Neural progenitor cell (in vitro differentiated cells): ENCODE data around the gene DAAM2.

Experiments
- EZH2 ChIP-seq: fragments of 200-600 bp; sonication (generic); IDR thresholded peaks from 2 replicates; pipeline ENCODE4 v1.6.1; 2017; ENCODE audit warnings: antibody characterized with exemption, mild to moderate bottlenecking, moderate library complexity
- TF ChIP-seq, protein P1 (sequence below): fragments of 200-600 bp; sonication (generic); IDR thresholded peaks from 2 replicates; pipeline ENCODE4 v1.5.1; 2017; ENCODE audit warnings: antibody characterized with exemption, mild to moderate bottlenecking

DNA sequence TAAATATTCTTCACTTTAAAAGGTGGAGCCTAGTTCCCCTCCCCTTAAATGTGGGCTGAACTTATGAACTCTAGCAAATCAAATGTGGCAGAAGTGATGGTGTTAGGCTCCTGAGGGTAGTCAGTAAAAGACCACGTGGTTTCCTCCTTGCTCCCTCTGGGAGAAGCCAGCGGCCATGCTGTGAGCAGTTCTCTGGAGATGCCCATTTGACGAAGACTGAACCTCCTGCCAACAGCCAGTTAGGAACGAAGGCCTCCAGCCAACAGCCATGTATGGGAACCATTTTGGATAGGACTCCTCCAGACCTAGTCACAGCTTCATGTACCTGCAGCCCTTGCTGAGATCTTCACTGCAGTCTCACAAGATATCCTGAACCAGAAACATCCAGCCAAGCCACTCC lies 149.6 kb downstream of the DAAM2 start:
- TF ChIP-seq, protein P1, sequence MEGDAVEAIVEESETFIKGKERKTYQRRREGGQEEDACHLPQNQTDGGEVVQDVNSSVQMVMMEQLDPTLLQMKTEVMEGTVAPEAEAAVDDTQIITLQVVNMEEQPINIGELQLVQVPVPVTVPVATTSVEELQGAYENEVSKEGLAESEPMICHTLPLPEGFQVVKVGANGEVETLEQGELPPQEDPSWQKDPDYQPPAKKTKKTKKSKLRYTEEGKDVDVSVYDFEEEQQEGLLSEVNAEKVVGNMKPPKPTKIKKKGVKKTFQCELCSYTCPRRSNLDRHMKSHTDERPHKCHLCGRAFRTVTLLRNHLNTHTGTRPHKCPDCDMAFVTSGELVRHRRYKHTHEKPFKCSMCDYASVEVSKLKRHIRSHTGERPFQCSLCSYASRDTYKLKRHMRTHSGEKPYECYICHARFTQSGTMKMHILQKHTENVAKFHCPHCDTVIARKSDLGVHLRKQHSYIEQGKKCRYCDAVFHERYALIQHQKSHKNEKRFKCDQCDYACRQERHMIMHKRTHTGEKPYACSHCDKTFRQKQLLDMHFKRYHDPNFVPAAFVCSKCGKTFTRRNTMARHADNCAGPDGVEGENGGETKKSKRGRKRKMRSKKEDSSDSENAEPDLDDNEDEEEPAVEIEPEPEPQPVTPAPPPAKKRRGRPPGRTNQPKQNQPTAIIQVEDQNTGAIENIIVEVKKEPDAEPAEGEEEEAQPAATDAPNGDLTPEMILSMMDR = no peak
- TF ChIP-seq EZH2 = no peak
